A549 (cell line): ENCODE data around the gene TRIM4. TPM values are rescaled to one million over a fixed set of nuclear protein-coding genes. Genes with fewer than 3 reads are reported as not detected.
A peak's percentile ranks its signal among the peaks of the same experiment; 100 is the strongest.

ENCODE experiments used
- ATAC-seq, 2 experiments: fragments of 200-7000 bp in 1 of 2; fragments of >200 bp in 1 of 2; cut with Nextera tagmentation in 1 of 2; cut with Tn5 transposase in 1 of 2; 3 replicates each; pipeline versions ENCODE4 v1.8.0 to v1.9.1; 2018 to 2020; ENCODE audit warnings: mild to moderate bottlenecking in 1 of 2, moderate library complexity in 1 of 2
- CTCF ChIA-PET: fragments of 300-600 bp; sonication (Branson Sonifier 250); formaldehyde crosslinking; extraction: SDS; loops from one replicate; lab custom pipeline; 2021; ENCODE audit warnings: antibody characterized with exemption, inconsistent platforms; lab: Yijun Ruan, JAX
- POLR2A ChIA-PET: fragments of 350-600 bp; formaldehyde crosslinking; extraction: SDS; loops from one replicate; lab custom pipeline; 2021; ENCODE audit warnings: antibody characterized with exemption, inconsistent platforms; lab: Yijun Ruan, JAX
- DNase-seq, 2 experiments: peaks; one replicate each; pipeline versions ENCODE4 v3.0.0 to v3.0.0-alpha.2; 2011 to 2016; ENCODE audit warnings: low read depth in 1 of 2, low spot score in 1 of 2
- FAIRE-seq: peaks from 2 replicates; lab custom pipeline; 2011; peaks lifted over from hg19 to GRCh38; lab: Jason Lieb, UNC
- H3K27ac ChIP-seq, 2 experiments: fragments of >200 bp; sonication (Bioruptor Twin); formaldehyde crosslinking; 3 replicates each; pipeline ENCODE4 v1.5.1; 2016 to 2017
- H3K4me1 ChIP-seq: fragments of >200 bp; sonication (Bioruptor Twin); formaldehyde crosslinking; 3 replicates; pipeline ENCODE4 v1.6.1; 2016
- H3K4me2 ChIP-seq: fragments of >200 bp; sonication (Bioruptor Twin); formaldehyde crosslinking; 3 replicates; pipeline ENCODE4 v1.6.1; 2016
- H3K4me3 ChIP-seq: fragments of >200 bp; sonication (Bioruptor Twin); formaldehyde crosslinking; 3 replicates; pipeline ENCODE4 v1.5.1; 2016
- H3K9me3 ChIP-seq: fragments of >200 bp; sonication (Bioruptor Twin); formaldehyde crosslinking; 3 replicates; pipeline ENCODE4 v1.6.1; 2016
- BCL3 ChIP-seq: fragments of >200 bp; sonication (Bioruptor Twin); formaldehyde crosslinking; IDR thresholded peaks from 3 replicates; pipeline ENCODE4 v1.6.1; 2016
- CBX2 ChIP-seq: fragments of 200-600 bp; sonication (generic); IDR thresholded peaks from 2 replicates; pipeline ENCODE4 v1.6.1; 2016; ENCODE audit warnings: low read depth, mild to moderate bottlenecking, borderline replicate concordance
- CBX8 ChIP-seq: fragments of 200-600 bp; sonication (generic); IDR thresholded peaks from 2 replicates; pipeline ENCODE4 v1.6.1; 2016
- CEBPB ChIP-seq, 2 experiments: fragments of >200 bp in 1 of 2; sonication (Bioruptor Twin) in 1 of 2; formaldehyde crosslinking in 1 of 2; IDR thresholded peaks; 2 replicates each; pipeline ENCODE4 v1.6.1; 2012 to 2016
- CHD4 ChIP-seq: fragments of 200-600 bp; sonication (generic); IDR thresholded peaks from 2 replicates; pipeline ENCODE4 v1.6.1; 2016; ENCODE audit warnings: antibody characterized with exemption, mild to moderate bottlenecking, borderline replicate concordance
- EHMT2 ChIP-seq: fragments of 200-600 bp; sonication (generic); IDR thresholded peaks from 2 replicates; pipeline ENCODE4 v1.6.1; 2016; ENCODE audit warnings: antibody characterized with exemption, low read depth, mild to moderate bottlenecking, moderate library complexity
- ELK1 ChIP-seq: fragments of 150-350 bp; IDR thresholded peaks from 2 replicates; pipeline ENCODE4 v1.6.1; 2014; ENCODE audit warnings: low read depth, mild to moderate bottlenecking, low read length
- EP300 ChIP-seq, 2 experiments: fragments of >200 bp; sonication (Bioruptor Twin); formaldehyde crosslinking; IDR thresholded peaks; 2 replicates in 1 of 2; 3 replicates in 1 of 2; pipeline ENCODE4 v1.6.1; 2016 to 2017
- FOSB ChIP-seq: fragments of 250-450 bp; sonication (Bioruptor Pico); IDR thresholded peaks from 2 replicates; pipeline ENCODE4 v1.5.0; 2020; ENCODE audit warnings: mild to moderate bottlenecking, moderate library complexity
- FOSL2 ChIP-seq, 2 experiments: fragments of 450-650 bp in 1 of 2; fragments of >200 bp in 1 of 2; sonication (Bioruptor Twin) in 1 of 2; formaldehyde crosslinking; IDR thresholded peaks; 2 replicates each; pipeline versions ENCODE4 v1.5.0 to v1.6.1; 2016 to 2020; ENCODE audit warnings: mild to moderate bottlenecking in 1 of 2, moderate library complexity in 1 of 2
- GATA3 ChIP-seq: IDR thresholded peaks from 2 replicates; pipeline ENCODE4 v1.6.1; 2012; ENCODE audit warnings: borderline replicate concordance
- HDAC2 ChIP-seq: fragments of 200-600 bp; sonication (generic); IDR thresholded peaks from 2 replicates; pipeline ENCODE4 v1.6.1; 2016
- HES2 ChIP-seq: fragments of >200 bp; sonication (Bioruptor Twin); formaldehyde crosslinking; IDR thresholded peaks from 2 replicates; pipeline ENCODE4 v1.6.1; 2016
- HMGXB4 ChIP-seq: fragments of 250-450 bp; sonication (Bioruptor Pico); IDR thresholded peaks from 2 replicates; pipeline ENCODE4 v1.5.0; 2021; ENCODE audit warnings: mild to moderate bottlenecking, moderate library complexity, borderline replicate concordance
- HOXA7 ChIP-seq: fragments of 250-450 bp; sonication (Bioruptor Pico); IDR thresholded peaks from 2 replicates; pipeline ENCODE4 v1.5.0; 2020; ENCODE audit warnings: mild to moderate bottlenecking, moderate library complexity
- JUNB ChIP-seq: fragments of >200 bp; sonication (Bioruptor Twin); formaldehyde crosslinking; IDR thresholded peaks from 2 replicates; pipeline ENCODE4 v1.6.1; 2016
- KDM1A ChIP-seq: fragments of 200-600 bp; sonication (generic); IDR thresholded peaks from 2 replicates; pipeline ENCODE4 v1.6.1; 2016; ENCODE audit warnings: low read depth, mild to moderate bottlenecking
- MAFK ChIP-seq: fragments of 450-650 bp; IDR thresholded peaks from 2 replicates; pipeline ENCODE4 v1.6.1; 2014; ENCODE audit not compliant: partially characterized antibody
- MAX ChIP-seq: IDR thresholded peaks from 2 replicates; pipeline ENCODE4 v1.6.1; 2012
- MAZ ChIP-seq: fragments of 150-350 bp; IDR thresholded peaks from 2 replicates; pipeline ENCODE4 v1.6.1; 2014; ENCODE audit warnings: antibody characterized with exemption, low read depth, low read length, borderline replicate concordance
- NFE2L2 ChIP-seq: fragments of 150-350 bp; conservative IDR thresholded peaks from 2 replicates; pipeline ENCODE4 v1.6.1; 2014; ENCODE audit warnings: low read length
- NR3C1 ChIP-seq: fragments of >200 bp; sonication (Bioruptor Twin); formaldehyde crosslinking; IDR thresholded peaks from 3 replicates; pipeline ENCODE4 v1.6.1; 2017
- PBX3 ChIP-seq: IDR thresholded peaks from 2 replicates; pipeline ENCODE4 v1.6.1; 2012
- PHF8 ChIP-seq: fragments of 200-600 bp; sonication (generic); IDR thresholded peaks from 2 replicates; pipeline ENCODE4 v1.6.1; 2016; ENCODE audit warnings: low read depth, mild to moderate bottlenecking, antibody characterized with exemption, moderate library complexity, borderline replicate concordance
- POLR2AphosphoS2 ChIP-seq: conservative IDR thresholded peaks from 2 replicates; pipeline ENCODE4 v1.6.1; 2012; ENCODE audit warnings: low read length, improper control_type of control experiment, inconsistent platforms
- RAD21 ChIP-seq, 2 experiments: fragments of >200 bp in 1 of 2; sonication (Bioruptor Twin) in 1 of 2; formaldehyde crosslinking in 1 of 2; IDR thresholded peaks in 1 of 2; conservative IDR thresholded peaks in 1 of 2; 2 replicates in 1 of 2; 3 replicates in 1 of 2; pipeline ENCODE4 v1.6.1; 2012 to 2018; ENCODE audit warnings: inconsistent platforms in 1 of 2
- RARB ChIP-seq: fragments of 250-450 bp; sonication (Bioruptor Pico); IDR thresholded peaks from 2 replicates; pipeline ENCODE4 v1.8.0; 2021; ENCODE audit warnings: mild to moderate bottlenecking, moderate library complexity
- RFX5 ChIP-seq: fragments of 450-650 bp; IDR thresholded peaks from 2 replicates; pipeline ENCODE4 v1.7.1; 2014; ENCODE audit warnings: antibody characterized with exemption, mild to moderate bottlenecking, moderate library complexity
- RNF2 ChIP-seq: fragments of 200-600 bp; sonication (generic); IDR thresholded peaks from 2 replicates; pipeline ENCODE4 v1.6.1; 2016; ENCODE audit warnings: low read depth, mild to moderate bottlenecking, antibody characterized with exemption, moderate library complexity, borderline replicate concordance
- SMC3 ChIP-seq: fragments of >200 bp; sonication (Bioruptor Twin); formaldehyde crosslinking; IDR thresholded peaks from 3 replicates; pipeline ENCODE4 v1.6.1; 2018; ENCODE audit warnings: inconsistent platforms
- TFCP2L1 ChIP-seq: fragments of 250-450 bp; sonication (Bioruptor Pico); IDR thresholded peaks from 2 replicates; pipeline ENCODE4 v1.5.0; 2021; ENCODE audit warnings: mild to moderate bottlenecking
- TP53 ChIP-seq: fragments of 250-450 bp; sonication (Bioruptor Pico); IDR thresholded peaks from 2 replicates; pipeline ENCODE4 v1.5.0; 2021; ENCODE audit warnings: mild to moderate bottlenecking, moderate library complexity
- ZC3H11A ChIP-seq: fragments of 450-650 bp; IDR thresholded peaks from 2 replicates; pipeline ENCODE4 v1.6.1; 2014; ENCODE audit warnings: antibody characterized with exemption, mild to moderate bottlenecking
- ZFP36 ChIP-seq: fragments of 450-650 bp; IDR thresholded peaks from 2 replicates; pipeline ENCODE4 v1.6.1; 2014; ENCODE audit warnings: borderline replicate concordance; ENCODE audit not compliant: partially characterized antibody
- ZNF302 ChIP-seq: fragments of 250-450 bp; sonication (Bioruptor Pico); IDR thresholded peaks from 2 replicates; pipeline ENCODE4 v1.9.0; 2021; ENCODE audit warnings: inconsistent platforms, mild to moderate bottlenecking, moderate library complexity
- WGBS: methylation state at CpG from one replicate; pipeline ENCODE4 v1.1.6; 2017; ENCODE audit errors: missing lambda C conversion rate; 5-methylcytosine and 5-hydroxymethylcytosine counted together
- polyA minus RNA-seq: library from RNA; depleted of rRNA, polyadenylated mRNA; stranded (reverse); fragments of >200 nt; gene quantifications from 2 replicates; pipeline ENCODE4 v1.2.3, GENCODE V29; 2011; rRNA and poly(A)+ RNA removed
- polyA plus RNA-seq, 4 experiments: library from polyadenylated mRNA; depleted of rRNA in 3 of 4; stranded (reverse); fragments of >200 nt; fragmentation: RNase III in 1 of 4; extraction: RNeasy Plus Mini Kit Qiagen cat#74134 plus additional on column Dnase treatment in 1 of 4; gene quantifications; 2 replicates in 3 of 4; 3 replicates in 1 of 4; pipeline ENCODE4 v1.2.3, GENCODE V29; 2011 to 2017

TRIM4 gene
- polyA plus RNA-seq (2011; rRNA removed) (33.8 and 34.3 TPM in 2 replicates), polyA plus RNA-seq (2017; fragmentation: RNase III; extraction: RNeasy Plus Mini Kit Qiagen cat#74134 plus additional on column Dnase treatment) (25.6 to 26.5 TPM (median 25.9 TPM) in 3 replicates), polyA minus RNA-seq (14.2 and 14.7 TPM in 2 replicates)
- 9.0 and 10.9 TPM in 2 replicates for polyA plus RNA-seq (2012; cell fraction: cytosol; rRNA removed)
- polyA plus RNA-seq (2012; cell fraction: nucleus; rRNA removed) = 10.2 and 11.8 TPM in 2 replicates

GRCh38 chr7:99918959-99919813, at the start of gene TRIM4:
Gene TRIM4 (minus strand): TSS chr7:99919530. CDS start chr7:99919401, 129 bp downstream.
- Histone ChIP-seq H3K4me1 (peaks cover 13% of the 10 kb centered on the region; the same call in 2 of the 3 replicates), H3K4me2 (peak within 1 kb of the TSS; percentile 65), H3K27ac (peak within 1 kb of the TSS; percentile 90 to 98), H3K9me3 (peaks cover 6% of the 10 kb centered on the region; the same call in 1 of the 3 replicates), H3K4me3 (peak within 1 kb of the TSS; percentile 81)
- peak; percentile 92 to 95 for DNase-seq
- ATAC-seq = peak; percentile 98 to 100
- FAIRE-seq = no peak
- ChIA-PET CTCF (interaction anchor here (0.6 to 3.0 kb wide), 16 partner anchors 10 to 292 kb away, joined by 3 to 21 read pairs (median 4); partner anchors contain the start of gene GJC3), POLR2A (interaction anchor here (0.6 to 2.6 kb wide), 26 partner anchors 8 to 462 kb away, joined by 3 to 22 read pairs (median 4); partner anchors contain the start of genes AP4M1, CYP3A5, GJC3 and LAMTOR4)
- WGBS = 5% methylated on average over 27 of the region's 81 CpGs
- no peak for TF ChIP-seq CBX2
- no peak for TF ChIP-seq FOSB (CRISPR knock-in tag)
- no peak for TF ChIP-seq HOXA7 (CRISPR knock-in tag)
- TF ChIP-seq RFX5 = no peak
- TF ChIP-seq SMC3 = no peak
- TF ChIP-seq CBX8 = no peak
- no peak for TF ChIP-seq EP300 (IDR thresholded peaks at IDR 0.05)
- TF ChIP-seq PHF8 = peak; percentile 81
- no peak for TF ChIP-seq NR3C1
- TF ChIP-seq RAD21 (conservative IDR thresholded peaks at IDR 0.05 in 1 of 2, IDR thresholded peaks at IDR 0.05 in 1 of 2) = peak in 1 of 2 experiments; percentile 29; a peak in 1 of 5 replicates
- TF ChIP-seq CEBPB (IDR thresholded peaks at IDR 0.05) = no peak; a peak in 1 of 4 replicates
- TF ChIP-seq TFCP2L1 = no peak
- peak; percentile 63; the same call in 1 of the 3 replicates for TF ChIP-seq BCL3
- no peak for TF ChIP-seq POLR2AphosphoS2
- TF ChIP-seq ZFP36 = no peak
- no peak for TF ChIP-seq PBX3
- no peak for TF ChIP-seq ZC3H11A
- no peak for TF ChIP-seq MAFK
- no peak for TF ChIP-seq JUNB
- TF ChIP-seq MAX = peak; percentile 85
- no peak for TF ChIP-seq CHD4
- TF ChIP-seq ZNF302 (CRISPR knock-in tag) = no peak
- no peak; the same call in 1 of the 2 replicates for TF ChIP-seq HMGXB4 (CRISPR knock-in tag)
- no peak for TF ChIP-seq EHMT2
- TF ChIP-seq MAZ = no peak
- TF ChIP-seq KDM1A = no peak
- TF ChIP-seq GATA3 = no peak
- TF ChIP-seq TP53 (CRISPR knock-in tag) = no peak
- TF ChIP-seq NFE2L2 = no peak
- TF ChIP-seq HES2 = no peak
- no peak for TF ChIP-seq ELK1
- no peak for TF ChIP-seq FOSL2 (IDR thresholded peaks at IDR 0.05)
- TF ChIP-seq FOSL2 (CRISPR knock-in tag; IDR thresholded peaks at IDR 0.05) = no peak
- no peak for TF ChIP-seq RNF2
- TF ChIP-seq RARB (CRISPR knock-in tag) = no peak
- no peak for TF ChIP-seq HDAC2
